Measurements from ENCODE around the gene MMP10.

The MMP10 gene

DNA sequence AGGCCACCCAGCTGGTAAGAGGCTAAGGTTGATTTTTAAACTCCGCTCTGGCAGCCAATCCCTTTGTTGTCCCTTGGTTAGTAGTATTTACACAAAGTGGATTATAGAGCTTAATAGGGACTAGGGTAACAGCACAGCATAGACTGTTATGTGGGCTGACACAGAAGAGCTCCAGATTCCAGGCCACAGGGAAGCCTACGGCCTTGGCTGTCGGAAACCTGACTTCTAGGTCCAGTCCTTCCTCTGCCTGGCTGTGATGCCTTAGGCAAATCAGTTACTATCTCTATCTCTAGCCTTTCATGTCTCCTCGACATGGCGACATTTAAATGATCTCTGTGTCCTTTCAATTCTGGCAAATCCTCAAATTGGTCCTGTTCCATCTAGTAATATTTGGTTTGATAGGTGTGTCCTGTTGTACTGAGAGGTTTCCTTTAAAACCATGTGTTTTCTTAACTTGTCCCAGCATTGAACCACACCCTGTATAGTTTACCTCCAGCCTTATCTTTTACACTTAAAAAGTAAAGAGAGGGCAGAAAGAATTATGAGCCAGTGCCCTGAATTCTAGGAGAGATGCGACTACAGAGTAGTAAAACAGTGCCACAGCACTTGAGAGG, 13.4 kb upstream of the MMP10 start:
- Histone ChIP-seq H3K4me2 (ENCODE audit: low read length) (no peak overlapping the region), H3F3A (ENCODE audit: control insufficient read depth, insufficient read depth) (no peaks in the 10 kb centered on the region), H3K9me2 (replicated peaks; ENCODE audit: control insufficient read depth, low read length) (no peaks in the 10 kb centered on the region), H3K4me3 (ENCODE audit: low read length) (no peak overlapping the region), H3K27me3 (ENCODE audit: control insufficient read depth, low read length) (peaks cover 7% of the 10 kb centered on the region; the same call in 1 of the 2 replicates), H3K4me1 (ENCODE audit: control insufficient read depth, low read length) (no peaks in the 10 kb centered on the region), H4K20me1 (ENCODE audit: control insufficient read depth, insufficient read depth, low read depth, low read length) (no peaks in the 10 kb centered on the region), H3K27ac (ENCODE audit: low read depth, low read length) (no peak overlapping the region), H3K79me2 (ENCODE audit: control insufficient read depth, low read length) (no peaks in the 10 kb centered on the region), H3K36me3 (ENCODE audit: control insufficient read depth, low read length) (no peaks in the 10 kb centered on the region), H3K9me3 (ENCODE audit: control insufficient read depth, insufficient read depth, low read length) (no peaks in the 10 kb centered on the region)
- no peak for TF ChIP-seq EZH2phosphoT487 (IDR thresholded peaks at IDR 0.05; ENCODE audit: borderline replicate concordance, low read length)
- TF ChIP-seq, protein P1, sequence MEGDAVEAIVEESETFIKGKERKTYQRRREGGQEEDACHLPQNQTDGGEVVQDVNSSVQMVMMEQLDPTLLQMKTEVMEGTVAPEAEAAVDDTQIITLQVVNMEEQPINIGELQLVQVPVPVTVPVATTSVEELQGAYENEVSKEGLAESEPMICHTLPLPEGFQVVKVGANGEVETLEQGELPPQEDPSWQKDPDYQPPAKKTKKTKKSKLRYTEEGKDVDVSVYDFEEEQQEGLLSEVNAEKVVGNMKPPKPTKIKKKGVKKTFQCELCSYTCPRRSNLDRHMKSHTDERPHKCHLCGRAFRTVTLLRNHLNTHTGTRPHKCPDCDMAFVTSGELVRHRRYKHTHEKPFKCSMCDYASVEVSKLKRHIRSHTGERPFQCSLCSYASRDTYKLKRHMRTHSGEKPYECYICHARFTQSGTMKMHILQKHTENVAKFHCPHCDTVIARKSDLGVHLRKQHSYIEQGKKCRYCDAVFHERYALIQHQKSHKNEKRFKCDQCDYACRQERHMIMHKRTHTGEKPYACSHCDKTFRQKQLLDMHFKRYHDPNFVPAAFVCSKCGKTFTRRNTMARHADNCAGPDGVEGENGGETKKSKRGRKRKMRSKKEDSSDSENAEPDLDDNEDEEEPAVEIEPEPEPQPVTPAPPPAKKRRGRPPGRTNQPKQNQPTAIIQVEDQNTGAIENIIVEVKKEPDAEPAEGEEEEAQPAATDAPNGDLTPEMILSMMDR (IDR thresholded peaks at IDR 0.05; ENCODE audit: low read depth, low read length, poor library complexity, severe bottlenecking), result no peak

DNA sequence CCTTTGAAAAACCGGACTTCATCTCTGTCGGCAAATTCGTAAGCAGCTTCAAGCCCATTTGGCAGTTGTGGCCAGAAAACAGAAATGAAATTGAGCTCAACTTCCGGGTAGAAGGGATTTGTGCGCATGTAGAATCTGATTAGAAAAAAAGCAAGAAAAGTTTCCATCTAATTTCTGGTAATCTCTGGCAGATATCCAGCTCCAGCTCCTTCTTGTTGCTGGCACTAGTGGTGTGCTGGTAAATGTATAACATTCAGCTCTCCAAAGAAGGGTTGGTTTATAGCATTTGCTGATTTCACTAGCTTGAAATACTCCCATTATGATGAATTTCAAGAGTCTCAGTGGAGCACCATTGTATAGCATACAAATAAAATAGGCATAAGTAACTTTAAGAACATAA, 12.2 kb upstream of the MMP10 start:
- no peaks in the 10 kb centered on the region for H3K36me3 ChIP-seq (ENCODE audit: control insufficient read depth, low read length)
- no peaks in the 10 kb centered on the region for H3K9me2 ChIP-seq (replicated peaks; ENCODE audit: control insufficient read depth, low read length)

DNA sequence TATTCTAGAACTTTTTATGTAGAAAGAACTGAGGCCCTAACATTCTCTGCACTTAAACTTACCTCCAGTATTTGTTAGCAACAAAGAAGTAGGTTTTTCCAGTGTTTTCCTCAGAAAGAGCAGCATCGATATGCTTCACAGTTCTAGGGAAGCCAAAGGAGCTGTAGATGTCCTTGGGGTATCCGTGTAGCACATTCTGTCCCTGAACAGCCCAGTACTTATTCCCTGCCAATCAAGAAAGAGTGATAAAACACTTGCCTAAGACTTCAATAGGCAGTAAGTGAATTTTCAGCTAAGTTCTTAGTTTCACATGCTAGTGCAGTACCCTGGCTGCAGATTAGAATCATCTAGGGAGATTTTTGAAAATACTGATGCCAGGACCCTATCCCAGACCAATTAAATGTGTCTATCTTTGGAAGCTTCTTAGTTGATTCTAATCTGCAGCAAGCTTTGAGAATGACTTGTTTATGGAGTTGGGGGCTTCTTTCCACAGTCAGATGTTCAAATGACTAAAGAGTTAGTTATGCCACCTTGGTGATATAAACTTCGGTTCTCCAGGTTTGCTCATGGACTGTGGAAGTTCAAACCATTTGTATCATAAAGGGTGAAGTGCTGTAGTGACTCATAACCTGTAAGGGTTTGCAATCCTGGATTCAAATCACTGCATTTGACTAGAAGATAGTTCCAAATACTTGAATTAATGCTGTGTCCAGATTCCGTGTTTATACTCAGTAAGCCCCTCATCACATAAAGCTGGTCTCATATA, 11.0 kb upstream of the MMP10 start:
- Histone ChIP-seq H3F3A (ENCODE audit: control insufficient read depth, insufficient read depth) (no peaks in the 10 kb centered on the region), H3K27ac (ENCODE audit: low read depth, low read length) (no peak overlapping the region), H3K9me3 (ENCODE audit: control insufficient read depth, insufficient read depth, low read length) (no peaks in the 10 kb centered on the region), H3K36me3 (ENCODE audit: control insufficient read depth, low read length) (no peaks in the 10 kb centered on the region), H3K27me3 (ENCODE audit: control insufficient read depth, low read length) (no peaks in the 10 kb centered on the region), H4K20me1 (ENCODE audit: control insufficient read depth, insufficient read depth, low read depth, low read length) (no peaks in the 10 kb centered on the region), H3K9me2 (replicated peaks; ENCODE audit: control insufficient read depth, low read length) (no peaks in the 10 kb centered on the region), H3K4me3 (ENCODE audit: low read length) (no peak overlapping the region), H3K79me2 (ENCODE audit: control insufficient read depth, low read length) (no peaks in the 10 kb centered on the region), H3K4me2 (ENCODE audit: low read length) (no peak overlapping the region), H3K4me1 (ENCODE audit: control insufficient read depth, low read length) (no peaks in the 10 kb centered on the region)
- no peak for TF ChIP-seq EZH2phosphoT487 (IDR thresholded peaks at IDR 0.05; ENCODE audit: borderline replicate concordance, low read length)
- TF ChIP-seq, protein P1 (IDR thresholded peaks at IDR 0.05; ENCODE audit: low read depth, low read length, poor library complexity, severe bottlenecking), result no peak

More for the DNA sequence above, 12.2 kb upstream of the MMP10 start:
- no peak for TF ChIP-seq EZH2phosphoT487 (IDR thresholded peaks at IDR 0.05; ENCODE audit: borderline replicate concordance, low read length)
- TF ChIP-seq, protein P1 (IDR thresholded peaks at IDR 0.05; ENCODE audit: low read depth, low read length, poor library complexity, severe bottlenecking), result no peak
- H3F3A ChIP-seq (ENCODE audit: control insufficient read depth, insufficient read depth), result no peaks in the 10 kb centered on the region
- H3K79me2 ChIP-seq (ENCODE audit: control insufficient read depth, low read length), result no peaks in the 10 kb centered on the region
- no peaks in the 10 kb centered on the region for H3K9me3 ChIP-seq (ENCODE audit: control insufficient read depth, insufficient read depth, low read length)
- H3K27me3 ChIP-seq (ENCODE audit: control insufficient read depth, low read length), result 0 out of 2 replicates have a peak, but pooled peaks cover 2% of the 10 kb centered on the region
- H3K27ac ChIP-seq (ENCODE audit: low read depth, low read length), result no peak overlapping the region
- H3K4me2 ChIP-seq (ENCODE audit: low read length), result no peak overlapping the region
- no peak overlapping the region for H3K4me3 ChIP-seq (ENCODE audit: low read length)
- H4K20me1 ChIP-seq (ENCODE audit: control insufficient read depth, insufficient read depth, low read depth, low read length), result no peaks in the 10 kb centered on the region
- no peaks in the 10 kb centered on the region for H3K4me1 ChIP-seq (ENCODE audit: control insufficient read depth, low read length)

Measured in DOHH2 (cell line).